IPS-20b (cell line): ENCODE results near the gene AGAP1.
A peak's percentile ranks its signal among the peaks of the same experiment; 100 is the strongest.

Experiments
- H3K27ac ChIP-seq: one replicate; pipeline ENCODE4 v1.5.1; 2013; ENCODE audit warnings: low read length
- H3K27me3 ChIP-seq: 2 replicates; pipeline ENCODE4 v1.6.1; 2013; ENCODE audit warnings: mild to moderate bottlenecking, low read length, inconsistent platforms; ENCODE audit not compliant: insufficient read depth
- H3K36me3 ChIP-seq: 2 replicates; pipeline ENCODE4 v1.6.1; 2013; ENCODE audit warnings: low read depth, mild to moderate bottlenecking, inconsistent platforms, low read length, moderate library complexity; ENCODE audit not compliant: insufficient read depth
- H3K4me1 ChIP-seq: 2 replicates; pipeline ENCODE4 v1.6.1; 2013; ENCODE audit warnings: mild to moderate bottlenecking, control low read depth, inconsistent platforms, low read length, moderate library complexity; ENCODE audit not compliant: insufficient read depth
- H3K4me3 ChIP-seq: 2 replicates; pipeline ENCODE4 v1.5.1; 2013; ENCODE audit warnings: mild to moderate bottlenecking, low read length, inconsistent platforms
- H3K9ac ChIP-seq: 2 replicates; pipeline ENCODE4 v1.6.1; 2013; ENCODE audit warnings: low read depth, mild to moderate bottlenecking, inconsistent platforms, low read length, moderate library complexity
- H3K9me3 ChIP-seq: 2 replicates; pipeline ENCODE4 v1.6.1; 2013; ENCODE audit warnings: mild to moderate bottlenecking, low read depth, low read length, inconsistent platforms; ENCODE audit not compliant: insufficient read depth

AGAP1 gene

GRCh38 chr2:235492850-235493344, 946 bp upstream of the AGAP1 start:
- Histone ChIP-seq H3K27ac (no peak overlapping the region), H3K36me3 (no peaks in the 10 kb centered on the region), H3K27me3 (peaks cover 36% of the 10 kb centered on the region), H3K4me1 (peaks cover 11% of the 10 kb centered on the region; the same call in 1 of the 2 replicates), H3K4me3 (peak overlapping the region; percentile 87), H3K9ac (peak overlapping the region; percentile 82; the same call in 1 of the 2 replicates), H3K9me3 (no peaks in the 10 kb centered on the region)

GRCh38 chr2:235493402-235493774, 455 bp upstream of the AGAP1 start:
- Histone ChIP-seq H3K27ac (no peak overlapping the region), H3K4me3 (peak overlapping the region; percentile 87), H3K36me3 (no peaks in the 10 kb centered on the region), H3K27me3 (peaks cover 36% of the 10 kb centered on the region), H3K9ac (peak overlapping the region; percentile 82; the same call in 1 of the 2 replicates), H3K4me1 (peaks cover 11% of the 10 kb centered on the region; the same call in 1 of the 2 replicates), H3K9me3 (no peaks in the 10 kb centered on the region)

GRCh38 chr2:235494716-235495372, 1.0 kb downstream of the AGAP1 start:
- Histone ChIP-seq H3K4me1 (peaks cover 15% of the 10 kb centered on the region), H3K9me3 (no peaks in the 10 kb centered on the region), H3K36me3 (no peaks in the 10 kb centered on the region), H3K9ac (peak overlapping the region; percentile 53; the same call in 1 of the 2 replicates), H3K27ac (no peak overlapping the region), H3K27me3 (peaks cover 36% of the 10 kb centered on the region), H3K4me3 (peak overlapping the region; percentile 59)

- Histone ChIP-seq H3K4me1 (peaks cover 19% of the 10 kb centered on the region), H3K4me3 (peak overlapping the region; percentile 59), H3K36me3 (no peaks in the 10 kb centered on the region), H3K27me3 (peaks cover 36% of the 10 kb centered on the region), H3K9ac (peak overlapping the region; percentile 53; the same call in 1 of the 2 replicates), H3K27ac (no peak overlapping the region), H3K9me3 (no peaks in the 10 kb centered on the region)
These were observed 1.8 kb downstream of the AGAP1 start for GRCh38 chr2:235495373-235496238.

DNA sequence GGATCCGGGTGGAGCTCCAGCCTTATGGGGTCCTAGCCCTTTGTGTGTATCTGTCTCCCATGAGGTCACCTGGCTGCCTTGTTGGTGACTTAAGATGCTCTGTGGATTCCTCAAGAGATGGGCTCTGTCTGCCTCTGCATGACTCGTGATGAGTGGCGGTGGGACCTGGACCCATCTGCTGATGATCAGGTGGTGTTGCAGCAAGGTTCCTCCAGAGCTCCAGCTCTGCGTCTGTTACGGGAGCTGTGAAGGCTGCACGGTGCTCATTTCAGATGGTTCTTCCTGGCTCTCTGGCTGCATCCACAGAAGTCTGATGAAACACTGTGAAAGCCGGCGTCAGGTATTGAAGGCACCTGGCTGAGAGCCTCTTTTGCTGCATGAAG, 2.4 kb downstream of the AGAP1 start:
- H3K4me1 ChIP-seq = peaks cover 25% of the 10 kb centered on the region
- no peak overlapping the region for H3K9ac ChIP-seq
- H3K9me3 ChIP-seq = no peaks in the 10 kb centered on the region
- no peak overlapping the region for H3K4me3 ChIP-seq
- H3K27me3 ChIP-seq = peaks cover 36% of the 10 kb centered on the region
- H3K27ac ChIP-seq = no peak overlapping the region
- no peaks in the 10 kb centered on the region for H3K36me3 ChIP-seq

GRCh38 chr2:235497096-235497495, 3.3 kb downstream of the AGAP1 start:
- Histone ChIP-seq H3K27ac (no peak overlapping the region), H3K9me3 (no peaks in the 10 kb centered on the region), H3K4me1 (peaks cover 34% of the 10 kb centered on the region), H3K36me3 (no peaks in the 10 kb centered on the region), H3K4me3 (no peak overlapping the region), H3K9ac (no peak overlapping the region), H3K27me3 (peaks cover 31% of the 10 kb centered on the region)

DNA sequence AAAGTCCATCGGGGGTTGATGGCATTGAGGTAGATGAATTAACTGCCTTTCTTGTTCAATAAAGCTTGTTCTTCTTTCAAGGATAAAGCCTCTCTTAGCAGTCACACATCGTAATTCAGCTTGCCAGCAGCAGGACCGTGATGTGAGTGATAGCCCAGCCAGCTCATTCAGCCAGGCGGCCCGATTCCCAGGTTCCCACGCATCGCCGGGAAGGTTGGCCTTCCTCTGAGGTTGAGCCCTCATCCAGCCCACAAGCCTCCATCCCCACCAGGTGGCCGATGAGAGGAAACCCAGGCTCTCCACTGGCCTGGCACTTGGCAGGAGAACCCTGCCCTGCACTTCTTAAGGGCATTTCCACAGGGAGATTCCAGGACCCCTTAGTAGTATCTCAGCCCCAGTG, 4.7 kb downstream of the AGAP1 start:
- H3K9ac ChIP-seq = no peak overlapping the region
- H3K4me1 ChIP-seq = peaks cover 48% of the 10 kb centered on the region
- H3K9me3 ChIP-seq = no peaks in the 10 kb centered on the region
- no peaks in the 10 kb centered on the region for H3K36me3 ChIP-seq
- H3K27me3 ChIP-seq = peaks cover 17% of the 10 kb centered on the region; the same call in 1 of the 2 replicates
- no peak overlapping the region for H3K27ac ChIP-seq
- H3K4me3 ChIP-seq = no peak overlapping the region

DNA sequence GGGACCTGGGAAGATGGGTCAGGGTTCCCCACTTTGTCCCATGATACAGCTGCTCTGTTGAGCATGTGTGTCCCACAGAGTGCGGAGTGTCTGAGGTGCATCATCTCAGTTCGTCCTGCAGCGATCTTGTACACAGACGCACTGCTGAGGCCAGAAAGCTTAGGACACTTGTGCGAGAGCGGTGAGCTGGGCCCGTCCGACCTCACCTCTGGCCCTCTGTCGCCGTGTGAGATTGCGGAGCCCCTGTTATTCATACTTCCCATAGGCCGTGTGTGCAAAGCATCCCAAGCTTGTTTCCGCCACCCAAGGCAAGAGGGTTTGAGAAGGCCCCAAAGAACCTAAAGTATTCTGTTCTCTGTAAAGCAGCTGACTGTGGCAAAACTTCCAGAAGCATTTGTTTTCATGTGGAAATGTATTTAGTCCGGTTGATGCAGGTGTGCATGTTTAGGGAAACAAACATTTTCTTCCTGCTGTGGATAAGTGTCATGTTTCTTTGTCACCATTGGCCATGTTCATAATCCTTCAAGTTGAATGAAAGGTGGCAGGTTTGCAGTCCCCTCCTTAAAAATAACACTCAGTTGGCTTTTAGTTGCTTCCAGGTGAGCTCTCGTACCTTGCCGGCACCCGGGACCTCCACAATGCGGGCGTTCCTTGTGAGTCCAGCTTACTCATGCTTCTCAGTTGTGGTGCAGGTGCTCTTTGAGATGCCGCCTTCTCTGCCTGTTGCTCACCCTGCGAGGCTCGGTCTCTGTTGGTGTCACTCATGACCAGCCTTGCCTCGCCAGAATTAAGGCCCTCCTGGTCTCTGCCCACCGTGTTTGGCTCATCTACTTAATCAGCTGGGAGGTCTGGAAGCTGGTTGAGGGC, 5.3 kb downstream of the AGAP1 start:
- Histone ChIP-seq H3K27ac (no peak overlapping the region), H3K27me3 (peaks cover 17% of the 10 kb centered on the region; the same call in 1 of the 2 replicates), H3K4me3 (no peak overlapping the region), H3K36me3 (no peaks in the 10 kb centered on the region), H3K9ac (no peak overlapping the region), H3K4me1 (peaks cover 49% of the 10 kb centered on the region), H3K9me3 (no peaks in the 10 kb centered on the region)

DNA sequence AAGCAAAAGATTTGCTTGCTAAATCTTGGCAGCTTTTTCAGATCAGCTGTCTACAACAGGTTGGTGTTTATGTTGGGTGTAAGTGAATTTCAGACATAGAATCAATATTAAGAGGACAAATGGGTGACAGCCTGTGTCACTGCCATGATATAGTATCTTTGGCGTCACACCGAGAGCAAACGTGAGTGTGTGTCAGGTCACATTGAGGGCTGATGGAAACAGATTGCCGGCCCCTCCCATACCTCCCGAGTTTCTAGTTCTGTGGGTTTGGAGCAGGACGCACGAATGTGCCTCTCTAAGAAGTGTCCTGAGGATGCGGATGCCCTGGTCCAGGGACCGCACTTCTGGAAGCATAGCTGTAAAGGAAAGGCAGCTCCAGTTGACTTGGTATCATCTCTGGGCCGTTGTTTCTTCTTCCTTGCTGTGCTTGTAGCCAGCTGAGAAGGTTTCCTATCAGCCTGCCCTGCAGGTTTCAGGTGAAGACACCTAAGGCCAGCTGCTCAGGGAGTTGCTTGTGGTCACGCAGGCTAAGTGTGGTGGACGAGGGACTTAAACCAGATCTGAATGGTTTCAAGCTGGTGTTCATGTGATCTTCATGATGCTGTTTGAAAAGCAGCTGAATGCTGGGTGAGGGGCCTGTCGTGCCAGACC, 6.4 kb downstream of the AGAP1 start:
- H3K27ac ChIP-seq = no peak overlapping the region
- no peaks in the 10 kb centered on the region for H3K36me3 ChIP-seq
- H3K27me3 ChIP-seq = peaks cover 11% of the 10 kb centered on the region; the same call in 1 of the 2 replicates
- H3K4me1 ChIP-seq = peaks cover 57% of the 10 kb centered on the region
- H3K9ac ChIP-seq = no peak overlapping the region
- H3K9me3 ChIP-seq = no peaks in the 10 kb centered on the region
- no peak overlapping the region for H3K4me3 ChIP-seq

DNA sequence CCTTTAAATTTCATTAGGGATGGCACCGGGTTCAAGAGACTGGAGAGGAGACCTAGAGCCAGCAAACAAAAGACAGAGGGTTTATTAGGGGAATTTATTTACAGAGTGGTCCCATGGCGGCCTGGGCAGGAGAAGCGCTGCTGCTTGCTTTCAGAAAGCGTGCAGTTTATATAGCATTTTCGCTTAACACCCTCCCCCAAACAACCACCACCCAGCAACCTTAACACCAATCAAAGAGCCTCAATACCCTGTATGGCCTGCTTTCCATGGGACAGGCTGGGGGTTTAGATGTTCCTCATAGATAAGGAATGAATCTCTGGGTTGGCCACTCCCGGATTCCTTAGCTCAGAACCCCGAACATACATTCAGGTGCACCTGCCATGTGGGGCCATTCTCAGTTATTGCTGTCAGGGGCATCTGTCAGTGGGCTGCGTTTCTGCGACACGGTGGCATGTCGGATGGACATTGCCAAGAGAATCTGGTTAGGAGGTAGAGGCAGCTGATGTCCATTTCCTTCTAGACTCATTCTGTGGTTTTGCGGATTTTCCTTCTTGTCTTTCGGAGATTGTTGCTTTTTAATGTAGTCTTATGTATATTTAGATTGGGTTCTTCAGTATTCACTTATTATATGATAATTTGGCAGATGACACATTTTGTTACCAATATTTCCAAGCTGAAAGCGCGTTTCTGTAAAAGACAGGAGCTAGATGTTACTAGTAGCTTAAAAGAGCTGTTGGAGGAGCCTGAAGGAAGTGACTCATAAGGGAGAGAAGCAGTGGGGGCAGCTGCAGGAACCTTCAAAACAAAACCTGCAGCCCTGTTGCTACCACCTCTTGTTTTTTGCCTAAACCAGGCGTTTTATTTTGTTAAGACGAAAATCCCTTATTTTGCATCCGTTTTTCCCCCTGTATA, 7.2 kb downstream of the AGAP1 start:
- peaks cover 3% of the 10 kb centered on the region; the same call in 1 of the 2 replicates for H3K27me3 ChIP-seq
- H3K9me3 ChIP-seq = no peaks in the 10 kb centered on the region
- peak overlapping the region; percentile 13 for H3K27ac ChIP-seq
- peak overlapping the region; percentile 19; the same call in 1 of the 2 replicates for H3K4me3 ChIP-seq
- peak overlapping the region; percentile 2; the same call in 1 of the 2 replicates for H3K9ac ChIP-seq
- no peaks in the 10 kb centered on the region for H3K36me3 ChIP-seq
- peaks cover 60% of the 10 kb centered on the region for H3K4me1 ChIP-seq
